ENCODE results near the gene AFF4. TPM values are rescaled to one million over a fixed set of nuclear protein-coding genes. Genes with fewer than 3 reads are reported as not detected.

AFF4 gene
- total and polyA plus RNA-seq, 8 donors = 59.5 to 86.1 (median 66.7) TPM

DNA sequence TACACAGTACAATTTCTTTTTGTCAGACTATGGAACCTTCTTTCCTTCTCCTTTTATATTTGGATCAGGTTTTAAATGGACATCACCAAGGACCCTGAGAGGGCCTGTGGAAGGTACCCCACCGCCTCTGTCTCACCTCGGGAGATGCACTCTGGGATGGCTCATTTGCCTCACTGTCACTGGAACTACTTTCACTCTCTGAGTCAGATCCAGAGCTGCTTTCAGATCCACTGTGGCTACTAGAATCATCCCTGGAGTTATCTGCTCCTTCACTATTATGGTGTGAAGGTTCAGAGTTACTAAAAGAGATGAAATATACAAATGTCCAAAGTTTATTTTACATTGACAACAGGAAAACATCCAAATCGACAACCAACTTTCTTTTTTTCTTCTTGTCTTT, 65.3 kb downstream of the AFF4 start:
- H3K4me1 ChIP-seq = no peaks in the 10 kb centered on the region
- no peaks in the 10 kb centered on the region for H3K27me3 ChIP-seq
- no peak overlapping the region for H3K27ac ChIP-seq
- DNase-seq (no peak), ATAC-seq (no peak)
- H3K4me3 ChIP-seq = no peak overlapping the region
- no peaks in the 10 kb centered on the region for H3K9me3 ChIP-seq
- H3K36me3 ChIP-seq = peaks cover 0 to 84% of the 10 kb centered on the region in 2 donors
- intact Hi-C loops (cut with DNase I) = no loop called here
- TF ChIP-seq, protein P1, sequence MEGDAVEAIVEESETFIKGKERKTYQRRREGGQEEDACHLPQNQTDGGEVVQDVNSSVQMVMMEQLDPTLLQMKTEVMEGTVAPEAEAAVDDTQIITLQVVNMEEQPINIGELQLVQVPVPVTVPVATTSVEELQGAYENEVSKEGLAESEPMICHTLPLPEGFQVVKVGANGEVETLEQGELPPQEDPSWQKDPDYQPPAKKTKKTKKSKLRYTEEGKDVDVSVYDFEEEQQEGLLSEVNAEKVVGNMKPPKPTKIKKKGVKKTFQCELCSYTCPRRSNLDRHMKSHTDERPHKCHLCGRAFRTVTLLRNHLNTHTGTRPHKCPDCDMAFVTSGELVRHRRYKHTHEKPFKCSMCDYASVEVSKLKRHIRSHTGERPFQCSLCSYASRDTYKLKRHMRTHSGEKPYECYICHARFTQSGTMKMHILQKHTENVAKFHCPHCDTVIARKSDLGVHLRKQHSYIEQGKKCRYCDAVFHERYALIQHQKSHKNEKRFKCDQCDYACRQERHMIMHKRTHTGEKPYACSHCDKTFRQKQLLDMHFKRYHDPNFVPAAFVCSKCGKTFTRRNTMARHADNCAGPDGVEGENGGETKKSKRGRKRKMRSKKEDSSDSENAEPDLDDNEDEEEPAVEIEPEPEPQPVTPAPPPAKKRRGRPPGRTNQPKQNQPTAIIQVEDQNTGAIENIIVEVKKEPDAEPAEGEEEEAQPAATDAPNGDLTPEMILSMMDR (IDR thresholded peaks at IDR 0.05) = no peak

DNA sequence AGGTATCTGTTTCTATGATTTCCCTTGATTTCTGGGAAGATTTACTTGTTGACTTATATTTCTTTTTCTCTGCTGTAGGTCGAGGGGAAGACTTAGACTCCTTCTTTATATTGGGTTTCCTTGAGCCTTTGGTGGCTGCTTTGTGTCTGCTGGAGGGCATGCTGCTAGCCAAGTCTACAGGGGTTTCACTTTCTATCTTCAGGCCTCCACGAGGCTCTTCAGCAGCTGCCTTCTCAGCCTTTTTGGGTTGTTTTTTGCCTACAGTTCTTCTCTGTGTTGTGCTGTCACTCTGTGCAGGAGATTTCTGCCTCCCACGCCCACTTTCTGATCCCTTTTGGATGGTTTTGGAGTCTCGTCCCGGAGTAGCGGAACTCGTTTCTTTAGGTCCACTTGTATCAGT, 66.7 kb downstream of the AFF4 start:
- Histone ChIP-seq H3K36me3 (peaks cover 0 to 90% of the 10 kb centered on the region in 2 donors), H3K9me3 (no peaks in the 10 kb centered on the region), H3K4me3 (no peak overlapping the region), H3K27me3 (no peaks in the 10 kb centered on the region), H3K4me1 (no peaks in the 10 kb centered on the region), H3K27ac (no peak overlapping the region)
- DNase-seq = no peak
- ATAC-seq = no peak
- intact Hi-C loops (cut with DNase I) = no loop called here
- TF ChIP-seq, protein P1 (IDR thresholded peaks at IDR 0.05) = no peak

DNA sequence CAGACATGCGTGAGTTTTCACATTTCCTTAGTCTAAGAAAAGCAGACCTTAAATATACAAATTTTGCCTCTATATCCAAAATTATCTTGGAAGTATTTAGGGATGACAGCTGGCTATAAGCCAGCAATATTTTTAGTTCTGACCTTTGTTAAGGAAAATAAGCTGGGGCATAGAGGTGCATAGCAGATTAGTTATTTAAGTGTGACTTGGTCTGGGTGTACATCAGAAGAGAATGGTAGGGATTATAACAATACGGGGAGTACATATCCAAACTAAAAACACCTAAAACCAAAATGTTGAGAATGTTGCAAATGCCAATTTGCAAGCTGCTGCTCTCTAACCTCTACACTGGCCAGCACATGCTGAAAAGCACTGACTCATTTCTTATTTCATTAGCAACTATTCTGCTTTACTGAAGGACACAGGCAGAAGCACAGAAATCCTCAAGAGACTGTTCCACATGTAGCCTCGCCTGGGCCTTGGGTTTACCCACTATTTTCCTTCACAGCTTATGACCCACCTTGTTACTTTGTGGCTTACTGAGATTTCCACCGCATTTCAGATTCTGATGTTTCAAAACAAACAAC, 67.6 kb downstream of the AFF4 start:
- Histone ChIP-seq H3K9me3 (no peaks in the 10 kb centered on the region), H3K4me3 (no peak overlapping the region), H3K27ac (no peak overlapping the region), H3K36me3 (peaks cover 0 to 92% of the 10 kb centered on the region in 2 donors), H3K4me1 (no peaks in the 10 kb centered on the region), H3K27me3 (no peaks in the 10 kb centered on the region)
- no peak for DNase-seq
- ATAC-seq = no peak
- TF ChIP-seq, protein P1 (IDR thresholded peaks at IDR 0.05) = no peak
- intact Hi-C loops (cut with DNase I) = no loop called here

DNA sequence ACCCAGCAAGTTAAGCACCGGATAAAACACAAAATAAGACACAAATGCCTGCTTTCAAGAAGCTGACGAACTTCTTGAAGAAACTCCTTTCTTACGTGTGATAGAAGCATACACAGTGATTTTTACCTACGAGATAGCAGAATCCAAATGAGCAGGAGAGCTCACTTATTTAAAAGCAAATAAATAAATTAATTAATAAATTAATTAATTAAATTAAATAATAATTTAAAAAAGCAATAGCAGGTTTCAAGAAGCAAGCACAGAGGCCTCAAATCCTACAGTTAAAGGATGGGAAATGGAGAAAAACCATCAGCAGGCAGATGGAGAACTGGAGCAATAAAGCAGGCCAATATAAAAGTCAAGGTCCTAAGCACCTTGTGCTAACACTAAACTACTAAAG, 72.6 kb downstream of the AFF4 start:
- Histone ChIP-seq H3K36me3 (peaks cover 0 to 100% of the 10 kb centered on the region in 2 donors), H3K4me3 (no peak overlapping the region), H3K27me3 (no peaks in the 10 kb centered on the region), H3K9me3 (no peaks in the 10 kb centered on the region), H3K4me1 (peaks cover 0 to 7% of the 10 kb centered on the region in 2 donors), H3K27ac (no peak overlapping the region)
- ATAC-seq (no peak), DNase-seq (no peak)
- intact Hi-C loops (cut with DNase I) = no loop called here
- TF ChIP-seq, protein P1 (IDR thresholded peaks at IDR 0.05) = no peak

DNA sequence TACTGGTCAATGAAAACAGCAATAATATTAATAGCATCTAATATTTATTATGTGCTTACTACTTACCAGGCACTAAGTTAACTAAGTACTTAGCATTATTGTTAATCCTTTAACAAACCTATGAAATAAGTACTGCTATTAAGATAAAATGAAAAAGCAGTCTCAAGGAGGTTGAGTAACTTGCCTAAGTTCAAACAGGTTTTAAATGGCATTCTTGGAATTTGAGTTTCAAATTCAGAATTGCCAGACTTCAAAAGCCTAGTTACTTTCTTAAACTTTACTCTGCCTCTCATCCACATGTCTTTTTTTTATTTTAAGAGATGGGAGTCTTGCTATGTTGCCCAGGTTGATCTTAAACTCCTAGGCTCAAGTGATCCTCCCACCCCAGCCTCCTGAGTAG, 73.9 kb downstream of the AFF4 start:
- intact Hi-C loops (cut with DNase I) = no loop called here
- peaks cover 0 to 99% of the 10 kb centered on the region in 2 donors for H3K36me3 ChIP-seq
- ATAC-seq = peak; percentile 57

More for the DNA sequence above, 73.9 kb downstream of the AFF4 start:
- Histone ChIP-seq H3K4me1 (peaks cover 0 to 7% of the 10 kb centered on the region in 2 donors), H3K27me3 (no peaks in the 10 kb centered on the region), H3K4me3 (no peak overlapping the region), H3K27ac (no peak overlapping the region), H3K9me3 (no peaks in the 10 kb centered on the region)
- no peak for DNase-seq
- TF ChIP-seq, protein P1 (IDR thresholded peaks at IDR 0.05) = no peak
